OCI-LY1 (cell line): ENCODE data around the gene OR52K1.

Source experiments
- CTCF ChIP-seq: fragments of 200-600 bp; sonication (generic), shearing (Covaris generic); IDR thresholded peaks from 2 replicates; pipeline ENCODE4 v1.5.1; 2017; ENCODE audit warnings: mild to moderate bottlenecking, antibody characterized with exemption, low read length, moderate library complexity, mixed read lengths
- EZH2 ChIP-seq: fragments of 200-600 bp; sonication (generic), shearing (Covaris generic); IDR thresholded peaks from 2 replicates; pipeline ENCODE4 v1.8.0; 2017; ENCODE audit warnings: borderline replicate concordance, mixed run types, mild to moderate bottlenecking, antibody characterized with exemption, low read length, moderate library complexity, mixed read lengths

GRCh38 chr11:4482445-4482844 is at the start of gene OR52K1:
- TF ChIP-seq EZH2 (no peak), CTCF (no peak)
